Measurements from ENCODE around the gene TMEM164.
"Not testable (repeated sequence)": the region's sequence is repeated elsewhere in the genome, so short reads cannot be mapped to it uniquely, and the experiment has no call there.

The TMEM164 gene

DNA sequence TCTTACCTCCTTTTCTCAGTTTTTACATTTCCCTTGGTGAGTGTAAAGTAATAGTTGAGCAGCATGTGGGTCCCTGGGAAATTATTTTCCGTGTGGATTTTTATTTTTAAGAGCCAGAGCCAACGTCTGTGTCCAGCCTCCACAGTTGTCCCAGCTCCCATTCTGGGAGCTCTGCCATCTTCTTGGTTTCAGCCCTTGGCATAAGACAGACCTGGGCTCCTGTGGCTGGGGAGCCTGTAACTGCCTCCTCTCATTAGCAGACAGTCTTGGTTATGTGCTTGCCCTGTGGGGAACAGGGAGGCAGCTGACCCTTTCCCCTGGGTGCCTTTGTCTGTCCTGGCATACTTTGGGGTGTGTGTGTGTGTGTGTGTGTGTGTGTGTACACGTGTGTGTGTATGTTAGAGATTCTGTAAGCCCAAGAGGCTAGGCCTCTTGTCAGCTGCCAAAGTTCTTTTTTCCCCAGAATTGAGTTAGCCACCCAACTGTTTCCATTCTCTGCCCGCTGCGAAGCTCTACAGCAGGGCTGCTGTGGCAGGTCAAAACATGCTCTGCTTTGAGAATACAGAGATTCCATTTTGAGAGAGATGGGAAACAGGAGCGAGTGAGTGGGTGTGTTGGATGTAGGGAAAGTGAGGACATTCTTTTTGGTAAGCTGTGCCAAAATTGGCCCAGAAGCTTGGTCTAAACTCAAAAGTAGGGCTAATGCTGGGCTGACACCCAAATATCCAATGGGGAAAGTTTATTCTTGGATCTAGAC lies 140.7 kb downstream of the TMEM164 start:
- no peak overlapping the region for H3K4me3 ChIP-seq (ENCODE audit: insufficient read depth, low read depth, low read length)
- H3K36me3 ChIP-seq (ENCODE audit: control insufficient read depth, insufficient read depth, low read length): no peaks in the 10 kb centered on the region
- H3K4me1 ChIP-seq (ENCODE audit: control insufficient read depth, insufficient read depth, low read length): peaks cover 5% of the 10 kb centered on the region
- H3K9me3 ChIP-seq (ENCODE audit: control insufficient read depth, low read length): no peaks in the 10 kb centered on the region
- peaks cover 11% of the 10 kb centered on the region for H3K27me3 ChIP-seq (ENCODE audit: control insufficient read depth, insufficient read depth, low read length, poor library complexity, severe bottlenecking)
- H3K27ac ChIP-seq (ENCODE audit: insufficient read depth, low read depth, low read length, poor library complexity, severe bottlenecking): no peak overlapping the region
- WGBS, 2 experiments: 82 to 92% methylated on average over 5 to 6 of the region's 6 CpGs

DNA sequence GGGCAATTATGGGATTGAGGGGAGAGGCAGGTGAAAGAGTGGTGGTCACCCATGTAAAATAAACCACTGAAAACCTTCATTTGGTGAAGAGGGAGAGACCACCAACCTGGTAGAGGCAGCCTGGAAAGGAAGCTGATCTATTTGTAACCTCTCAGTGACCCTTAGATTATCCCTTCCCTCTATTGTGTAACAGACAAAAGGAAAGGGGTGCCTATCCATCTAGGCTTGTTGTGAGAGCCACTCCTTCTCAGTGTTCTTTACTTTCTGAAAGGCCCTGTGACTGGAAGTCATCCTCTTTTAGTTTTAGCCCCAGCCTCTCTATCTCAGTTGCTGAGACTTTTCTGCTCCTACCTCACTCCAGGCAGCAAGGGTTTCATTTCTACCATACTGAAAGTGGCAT lies 142.4 kb downstream of the TMEM164 start:
- H3K9me3 ChIP-seq (ENCODE audit: control insufficient read depth, low read length): no peaks in the 10 kb centered on the region
- no peaks in the 10 kb centered on the region for H3K36me3 ChIP-seq (ENCODE audit: control insufficient read depth, insufficient read depth, low read length)
- peaks cover 5% of the 10 kb centered on the region for H3K4me1 ChIP-seq (ENCODE audit: control insufficient read depth, insufficient read depth, low read length)
- no peak overlapping the region for H3K4me3 ChIP-seq (ENCODE audit: insufficient read depth, low read depth, low read length)
- peaks cover 11% of the 10 kb centered on the region for H3K27me3 ChIP-seq (ENCODE audit: control insufficient read depth, insufficient read depth, low read length, poor library complexity, severe bottlenecking)
- H3K27ac ChIP-seq (ENCODE audit: insufficient read depth, low read depth, low read length, poor library complexity, severe bottlenecking): no peak overlapping the region

DNA sequence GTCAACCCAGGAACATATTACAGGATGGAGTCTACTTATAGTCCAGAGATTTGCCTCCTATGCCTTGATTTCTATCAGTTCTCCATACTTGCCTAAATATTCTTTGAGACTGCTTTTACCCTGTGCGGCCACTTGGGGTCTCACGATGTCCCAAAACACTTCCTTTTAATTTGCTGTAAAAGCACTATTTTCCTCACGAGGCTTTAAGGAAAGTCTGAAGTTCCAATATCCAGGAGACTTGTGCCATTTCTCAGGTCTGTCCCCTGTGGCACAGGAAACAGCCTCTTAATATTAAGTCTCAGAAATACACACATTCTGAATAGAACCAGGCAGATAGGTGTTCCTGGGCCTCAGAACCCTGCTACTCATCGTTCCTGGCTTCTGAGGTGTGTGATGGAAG lies 142.9 kb downstream of the TMEM164 start:
- WGBS, 2 experiments: 18 to 45% methylated on average over 3 to 4 of the region's 4 CpGs
- no peaks in the 10 kb centered on the region for H3K36me3 ChIP-seq (ENCODE audit: control insufficient read depth, insufficient read depth, low read length)
- no peak overlapping the region for H3K4me3 ChIP-seq (ENCODE audit: insufficient read depth, low read depth, low read length)
- peaks cover 5% of the 10 kb centered on the region for H3K4me1 ChIP-seq (ENCODE audit: control insufficient read depth, insufficient read depth, low read length)
- no peak overlapping the region for H3K27ac ChIP-seq (ENCODE audit: insufficient read depth, low read depth, low read length, poor library complexity, severe bottlenecking)
- H3K27me3 ChIP-seq (ENCODE audit: control insufficient read depth, insufficient read depth, low read length, poor library complexity, severe bottlenecking): peaks cover 11% of the 10 kb centered on the region
- H3K9me3 ChIP-seq (ENCODE audit: control insufficient read depth, low read length): no peaks in the 10 kb centered on the region

DNA sequence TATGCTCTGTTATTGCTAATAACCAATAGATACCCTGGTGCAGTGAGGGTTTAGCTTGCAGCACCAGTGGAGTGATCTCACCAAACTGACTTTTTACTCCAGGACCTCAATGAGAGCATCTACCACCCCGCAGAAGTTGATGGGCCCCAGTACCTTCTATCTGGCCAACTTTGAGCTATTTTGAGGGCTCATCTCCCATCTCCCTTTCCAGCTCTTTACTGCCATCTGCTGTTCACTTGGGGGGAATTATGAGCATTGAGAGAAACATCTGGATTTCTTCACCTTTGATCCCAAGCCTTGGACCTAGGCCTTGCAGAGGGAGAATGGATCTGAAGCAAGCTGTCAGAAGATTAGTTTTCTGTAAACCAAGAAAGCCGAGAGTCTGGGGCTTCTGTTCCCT lies 143.6 kb downstream of the TMEM164 start:
- H3K4me1 ChIP-seq (ENCODE audit: control insufficient read depth, insufficient read depth, low read length): peaks cover 5% of the 10 kb centered on the region
- H3K27ac ChIP-seq (ENCODE audit: insufficient read depth, low read depth, low read length, poor library complexity, severe bottlenecking): no peak overlapping the region
- no peak overlapping the region for H3K4me3 ChIP-seq (ENCODE audit: insufficient read depth, low read depth, low read length)
- no peaks in the 10 kb centered on the region for H3K9me3 ChIP-seq (ENCODE audit: control insufficient read depth, low read length)
- H3K36me3 ChIP-seq (ENCODE audit: control insufficient read depth, insufficient read depth, low read length): no peaks in the 10 kb centered on the region
- H3K27me3 ChIP-seq (ENCODE audit: control insufficient read depth, insufficient read depth, low read length, poor library complexity, severe bottlenecking): peaks cover 11% of the 10 kb centered on the region
- 50 to 60% methylated on average over 1 to 2 of the region's 2 CpGs for WGBS, 2 experiments

DNA sequence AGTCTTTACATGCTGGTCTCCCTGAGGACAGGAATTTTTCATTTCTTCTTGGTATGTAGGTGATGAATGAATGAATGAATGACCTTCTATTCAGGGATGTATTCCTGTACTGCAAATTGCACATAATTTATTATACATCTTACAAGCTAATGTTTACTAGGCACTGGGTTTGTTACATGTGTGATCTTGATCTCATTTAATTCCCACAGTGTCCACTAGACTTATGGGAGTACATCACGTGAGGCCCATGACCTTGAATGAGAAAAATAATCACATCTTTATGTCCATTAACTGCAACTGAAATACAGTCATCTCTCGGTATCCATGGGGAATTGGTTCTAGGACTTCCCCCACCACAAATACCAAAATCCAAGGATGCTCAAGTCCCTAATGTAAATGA lies 150.3 kb downstream of the TMEM164 start:
- Histone ChIP-seq H3K36me3 (ENCODE audit: control insufficient read depth, insufficient read depth, low read length) (no peaks in the 10 kb centered on the region), H3K9me3 (ENCODE audit: control insufficient read depth, low read length) (no peaks in the 10 kb centered on the region), H3K4me1 (ENCODE audit: control insufficient read depth, insufficient read depth, low read length) (no peaks in the 10 kb centered on the region), H3K27ac (ENCODE audit: insufficient read depth, low read depth, low read length, poor library complexity, severe bottlenecking) (no peak overlapping the region), H3K27me3 (ENCODE audit: control insufficient read depth, insufficient read depth, low read length, poor library complexity, severe bottlenecking) (no peaks in the 10 kb centered on the region), H3K4me3 (ENCODE audit: insufficient read depth, low read depth, low read length) (no peak overlapping the region)
- WGBS, 2 experiments: 92 to 100% methylated on average over 2 of the region's 2 CpGs

DNA sequence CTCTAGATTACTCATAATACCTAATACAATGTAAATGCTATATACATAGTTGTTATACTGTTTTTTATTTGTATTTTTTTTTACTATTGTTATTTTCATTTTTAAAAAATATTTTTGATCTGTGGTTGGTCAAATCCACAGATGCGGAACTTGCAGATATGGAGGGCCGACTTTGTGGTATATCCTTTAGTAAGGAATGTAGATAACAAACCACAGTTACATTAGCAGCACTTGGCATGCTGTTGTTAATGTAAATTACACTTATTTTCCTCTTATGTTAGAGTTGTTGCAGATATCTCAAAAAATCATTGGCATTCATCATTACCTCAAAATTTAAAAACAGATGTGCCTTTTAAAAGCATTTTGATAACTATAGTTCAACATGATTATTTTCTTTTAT lies 151.0 kb downstream of the TMEM164 start:
- Histone ChIP-seq H3K4me3 (ENCODE audit: insufficient read depth, low read depth, low read length) (no peak overlapping the region), H3K9me3 (ENCODE audit: control insufficient read depth, low read length) (no peaks in the 10 kb centered on the region)
- no CpG with 5 or more reads among the region's 2 CpGs for WGBS, 2 experiments

DNA sequence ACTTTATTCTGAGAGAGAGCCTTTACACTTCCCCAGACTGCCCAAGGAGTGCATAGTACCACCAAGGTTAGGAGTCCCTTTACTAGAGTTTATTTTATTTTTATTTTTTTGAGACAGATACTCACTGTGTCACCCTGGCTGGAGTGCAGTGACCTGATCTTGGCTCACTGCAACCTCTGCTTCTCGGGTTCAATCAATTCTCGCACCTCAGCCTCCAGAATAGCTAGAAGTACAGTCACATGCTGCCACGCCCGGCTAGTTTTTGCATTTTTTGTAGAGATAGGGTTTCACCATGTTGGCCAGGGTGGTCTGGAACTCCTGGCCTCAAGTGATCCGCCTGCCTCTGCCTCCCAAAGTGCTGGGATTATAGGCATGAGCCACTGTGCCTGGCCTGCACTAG lies 151.4 kb downstream of the TMEM164 start:
- H3K27me3 ChIP-seq (ENCODE audit: control insufficient read depth, insufficient read depth, low read length, poor library complexity, severe bottlenecking); H3K9me3 ChIP-seq (ENCODE audit: control insufficient read depth, low read length); H3K4me3 ChIP-seq (ENCODE audit: insufficient read depth, low read depth, low read length); H3K36me3 ChIP-seq (ENCODE audit: control insufficient read depth, insufficient read depth, low read length); H3K27ac ChIP-seq (ENCODE audit: insufficient read depth, low read depth, low read length, poor library complexity, severe bottlenecking); H3K4me1 ChIP-seq (ENCODE audit: control insufficient read depth, insufficient read depth, low read length): not testable (repeated sequence)
- 92 to 95% methylated on average over 5 of the region's 5 CpGs for WGBS, 2 experiments

More for the DNA sequence above, 151.0 kb downstream of the TMEM164 start:
- no peaks in the 10 kb centered on the region for H3K36me3 ChIP-seq (ENCODE audit: control insufficient read depth, insufficient read depth, low read length)
- no peak overlapping the region for H3K27ac ChIP-seq (ENCODE audit: insufficient read depth, low read depth, low read length, poor library complexity, severe bottlenecking)
- no peaks in the 10 kb centered on the region for H3K27me3 ChIP-seq (ENCODE audit: control insufficient read depth, insufficient read depth, low read length, poor library complexity, severe bottlenecking)
- no peaks in the 10 kb centered on the region for H3K4me1 ChIP-seq (ENCODE audit: control insufficient read depth, insufficient read depth, low read length)

DNA sequence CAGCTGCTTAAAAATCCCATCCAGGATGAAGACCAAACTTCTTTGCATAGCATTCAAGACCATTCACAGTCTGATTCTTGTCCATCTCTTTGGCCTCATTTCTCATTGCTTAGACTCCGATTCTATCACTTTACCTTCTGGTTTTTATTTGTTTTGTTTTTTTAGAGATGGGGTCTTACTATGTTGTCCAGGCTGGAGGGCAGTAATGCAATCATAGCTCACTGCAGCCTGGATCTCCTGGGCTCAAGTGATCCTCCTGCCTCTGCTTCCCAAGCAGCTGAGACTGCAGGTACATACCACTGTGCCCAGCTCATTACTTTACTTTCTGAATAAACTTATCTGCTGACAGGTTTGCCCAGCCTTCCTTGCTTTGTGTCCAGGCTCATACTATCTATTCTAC lies 152.8 kb downstream of the TMEM164 start:
- 50% methylated on average over 1 of the region's 1 CpG; no CpG with 5 or more reads in 1 of the 2 experiments for WGBS, 2 experiments
- H3K9me3 ChIP-seq (ENCODE audit: control insufficient read depth, low read length): no peaks in the 10 kb centered on the region
- H3K4me1 ChIP-seq (ENCODE audit: control insufficient read depth, insufficient read depth, low read length): no peaks in the 10 kb centered on the region
- no peaks in the 10 kb centered on the region for H3K36me3 ChIP-seq (ENCODE audit: control insufficient read depth, insufficient read depth, low read length)
- no peaks in the 10 kb centered on the region for H3K27me3 ChIP-seq (ENCODE audit: control insufficient read depth, insufficient read depth, low read length, poor library complexity, severe bottlenecking)
- H3K4me3 ChIP-seq (ENCODE audit: insufficient read depth, low read depth, low read length): no peak overlapping the region
- H3K27ac ChIP-seq (ENCODE audit: insufficient read depth, low read depth, low read length, poor library complexity, severe bottlenecking): no peak overlapping the region

DNA sequence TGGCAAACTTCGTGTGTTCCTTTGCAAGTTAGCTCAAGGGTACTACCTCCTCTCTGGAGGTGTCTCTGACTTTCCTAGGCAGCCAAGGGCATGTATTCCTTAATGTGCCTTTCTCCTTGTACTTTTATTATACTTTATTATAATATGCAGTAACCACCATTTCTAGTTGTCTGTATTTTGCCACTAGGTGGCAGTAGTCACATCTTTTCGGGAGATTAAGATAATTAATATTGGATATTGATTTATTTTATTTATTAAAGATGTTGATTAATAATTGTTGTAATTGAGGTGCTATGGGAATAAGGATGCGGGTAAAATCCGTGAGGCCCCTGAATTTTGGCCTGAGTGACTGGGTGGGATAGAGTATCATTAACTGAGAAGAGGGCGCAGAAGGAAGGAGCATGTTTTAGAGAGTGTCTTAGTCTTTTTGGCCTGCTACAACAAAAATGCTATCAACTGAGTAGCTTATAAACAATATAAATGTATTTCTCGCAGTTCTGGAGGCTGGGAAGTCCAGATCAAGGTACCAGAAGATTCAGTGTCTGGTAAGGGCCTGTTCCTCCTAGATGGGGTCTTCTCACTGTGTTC lies 153.3 kb downstream of the TMEM164 start:
- no peaks in the 10 kb centered on the region for H3K36me3 ChIP-seq (ENCODE audit: control insufficient read depth, insufficient read depth, low read length)
- no peak overlapping the region for H3K4me3 ChIP-seq (ENCODE audit: insufficient read depth, low read depth, low read length)
- WGBS, 2 experiments: 93% methylated on average over 5 of the region's 6 CpGs
- no peaks in the 10 kb centered on the region for H3K9me3 ChIP-seq (ENCODE audit: control insufficient read depth, low read length)
- H3K27ac ChIP-seq (ENCODE audit: insufficient read depth, low read depth, low read length, poor library complexity, severe bottlenecking): no peak overlapping the region
- H3K27me3 ChIP-seq (ENCODE audit: control insufficient read depth, insufficient read depth, low read length, poor library complexity, severe bottlenecking): no peaks in the 10 kb centered on the region
- no peaks in the 10 kb centered on the region for H3K4me1 ChIP-seq (ENCODE audit: control insufficient read depth, insufficient read depth, low read length)

DNA sequence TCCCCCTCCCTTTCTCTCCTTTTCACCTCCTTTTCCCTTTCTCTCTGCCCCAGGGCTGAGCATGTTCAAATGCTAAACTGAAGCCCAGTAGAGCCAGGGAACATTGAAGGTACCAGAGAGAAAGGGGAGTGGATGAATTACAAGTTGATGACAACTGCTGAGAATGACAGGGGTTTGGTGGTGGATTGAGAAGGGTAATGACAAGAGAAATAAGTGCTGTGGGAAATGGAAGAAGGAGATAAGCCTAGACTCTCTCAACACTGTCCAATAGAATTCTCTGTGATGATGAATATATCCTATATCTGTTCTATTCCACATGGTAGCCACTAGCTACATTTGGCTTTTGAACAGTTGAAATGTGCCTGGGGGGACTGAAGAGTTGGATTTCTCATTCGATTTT lies 154.5 kb downstream of the TMEM164 start:
- no peaks in the 10 kb centered on the region for H3K9me3 ChIP-seq (ENCODE audit: control insufficient read depth, low read length)

More for the DNA sequence above, 154.5 kb downstream of the TMEM164 start:
- H3K27ac ChIP-seq (ENCODE audit: insufficient read depth, low read depth, low read length, poor library complexity, severe bottlenecking): no peak overlapping the region
- 88 to 93% methylated on average over 1 of the region's 1 CpG for WGBS, 2 experiments
- H3K36me3 ChIP-seq (ENCODE audit: control insufficient read depth, insufficient read depth, low read length): no peaks in the 10 kb centered on the region
- H3K27me3 ChIP-seq (ENCODE audit: control insufficient read depth, insufficient read depth, low read length, poor library complexity, severe bottlenecking): no peaks in the 10 kb centered on the region
- no peaks in the 10 kb centered on the region for H3K4me1 ChIP-seq (ENCODE audit: control insufficient read depth, insufficient read depth, low read length)
- no peak overlapping the region for H3K4me3 ChIP-seq (ENCODE audit: insufficient read depth, low read depth, low read length)
